ENCODE results near the gene MPP4.

- TF ChIP-seq ZNF124 (CRISPR knock-in tag; IDR thresholded peaks at IDR 0.05) (peak; percentile 30; the same call in 1 of the 2 replicates), CHD2 (IDR thresholded peaks at IDR 0.05; ENCODE audit: low read depth, low read length) (no peak), EP300 (IDR thresholded peaks at IDR 0.05; ENCODE audit: low read depth in 2 of 2, low read length in 2 of 2) (no peak), EP300 (CRISPR knock-in tag; IDR thresholded peaks at IDR 0.05; ENCODE audit: borderline replicate concordance) (no peak)
Measured at GRCh38 chr2:201680743-201681142, 17.7 kb downstream of the MPP4 start.
